Limb (tissue), 2 donors: ENCODE data around the gene CACNA1B.

Source experiments
- DNase-seq, 2 donors: peaks; one replicate each; pipeline ENCODE4 v3.0.0-alpha.2; 2016; ENCODE audit errors: extremely low spot score in 2 of 2

CACNA1B gene

GRCh38 chr9:137959641-137960411 is 82.2 kb downstream of the CACNA1B start:
- peak in 1 of 2 donors; percentile 22 for DNase-seq

DNA sequence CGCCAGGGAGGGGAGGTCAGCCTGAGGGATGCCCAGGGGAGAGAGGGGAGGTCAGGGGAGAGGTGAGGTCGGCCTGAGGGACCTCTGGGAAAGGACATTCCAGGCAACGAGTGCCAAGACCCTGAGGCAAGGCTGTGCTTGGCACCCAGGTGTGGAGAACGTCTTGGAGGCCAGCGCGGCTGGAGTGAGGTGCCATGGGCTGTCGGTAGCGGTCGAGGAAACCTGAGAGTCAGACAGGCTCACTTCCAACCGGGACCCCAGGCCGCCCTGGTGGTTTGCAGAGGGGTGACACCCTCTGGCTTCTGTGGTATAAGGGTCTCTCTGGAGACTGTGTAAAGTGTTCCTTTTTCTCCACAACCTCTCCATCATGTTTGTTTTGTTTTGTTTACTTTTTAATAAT is 82.9 kb downstream of the CACNA1B start:
- DNase-seq, result no peak

GRCh38 chr9:137963525-137963924 is 85.9 kb downstream of the CACNA1B start:
- DNase-seq, result no peak

DNA sequence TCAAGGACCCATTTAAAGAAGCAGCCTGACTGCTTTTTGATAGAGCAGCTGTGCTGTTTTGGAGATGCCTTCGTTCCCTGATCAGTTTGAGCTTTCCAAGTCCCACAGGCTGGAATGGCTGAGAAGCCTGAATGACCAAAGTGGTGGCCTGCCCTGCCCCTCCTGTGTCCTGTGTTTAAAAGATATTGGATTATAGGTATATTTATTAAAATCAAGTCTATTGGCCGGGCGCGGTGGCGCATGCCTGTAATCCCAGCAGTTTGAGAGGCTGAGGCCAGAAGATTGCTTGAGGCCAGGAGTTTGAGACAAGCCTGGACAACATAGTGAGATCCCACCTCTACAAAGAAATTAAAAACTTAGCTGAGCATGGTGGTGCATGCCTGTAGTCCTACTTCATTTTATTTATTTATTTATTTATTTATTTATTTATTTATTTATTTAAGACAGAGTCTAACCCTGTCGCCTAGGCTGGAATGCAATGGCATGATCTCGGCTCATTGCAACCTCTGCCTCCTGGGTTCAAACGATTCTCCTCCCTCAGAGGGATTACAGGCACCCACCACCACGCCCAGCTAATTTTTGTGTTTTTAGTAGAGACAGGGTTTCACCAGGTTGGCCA is 87.7 kb downstream of the CACNA1B start:
- DNase-seq, result no peak

DNA sequence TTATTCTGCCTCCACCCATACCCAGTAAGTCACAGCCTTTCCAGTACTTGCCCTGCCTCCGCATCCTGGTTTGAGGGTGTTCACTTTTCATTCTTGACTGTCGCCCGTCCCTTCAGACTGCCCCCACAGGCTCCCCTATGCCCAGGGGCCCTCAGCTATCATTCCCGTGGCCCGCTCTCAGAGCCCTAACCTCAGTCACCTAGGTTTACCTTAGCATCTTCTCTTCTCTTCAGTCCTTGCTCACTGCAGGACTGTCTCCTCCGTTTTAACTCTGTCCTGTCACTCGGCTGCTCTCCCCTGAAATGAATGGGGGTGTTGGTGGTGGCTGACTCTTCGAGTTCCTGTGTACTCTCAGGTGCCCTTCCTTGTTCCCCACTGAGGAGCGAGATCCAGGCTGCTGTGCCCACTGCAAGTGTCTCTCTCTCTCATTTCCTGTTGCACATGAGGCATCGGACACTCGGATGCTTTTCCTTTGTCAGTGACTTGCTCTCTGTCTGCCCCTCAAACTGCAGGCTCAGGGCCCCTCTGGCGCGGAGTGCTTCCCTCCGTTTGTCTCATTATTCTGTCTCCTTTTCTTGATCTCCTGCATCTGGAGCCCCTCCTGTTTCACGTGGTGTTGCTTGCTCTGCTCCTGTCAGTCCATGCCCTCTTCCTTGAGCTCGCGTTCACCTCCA is 89.8 kb downstream of the CACNA1B start:
- DNase-seq, result no peak

GRCh38 chr9:137968235-137968634 is 90.7 kb downstream of the CACNA1B start:
- DNase-seq, result no peak

- no peak for DNase-seq
Observed at GRCh38 chr9:137969008-137969407, 91.4 kb downstream of the CACNA1B start.

GRCh38 chr9:137969685-137970084 is 92.1 kb downstream of the CACNA1B start:
- no peak for DNase-seq

DNA sequence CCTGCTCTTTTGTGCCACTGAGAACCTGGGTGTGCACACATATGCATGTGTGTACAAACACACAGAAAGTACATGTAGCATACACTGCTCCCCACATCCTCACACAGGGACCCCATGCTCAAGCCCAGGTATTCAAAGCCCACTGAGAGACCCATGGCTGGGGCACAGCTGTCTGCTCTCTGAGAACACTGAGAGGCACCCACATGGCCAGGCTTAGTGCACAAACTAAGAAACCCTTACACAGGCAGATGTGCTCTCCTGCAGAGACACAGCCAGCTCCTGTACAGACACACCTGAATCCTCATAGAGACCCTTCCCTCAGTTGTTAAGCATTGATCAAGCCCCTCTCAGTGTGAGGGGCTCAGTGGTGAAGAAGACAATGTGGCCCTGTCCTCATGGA is 92.5 kb downstream of the CACNA1B start:
- no peak for DNase-seq

GRCh38 chr9:137970686-137971476 is 93.3 kb downstream of the CACNA1B start:
- no peak for DNase-seq

GRCh38 chr9:137971477-137972138 is 94.0 kb downstream of the CACNA1B start:
- DNase-seq, result no peak

GRCh38 chr9:137972355-137972987 is 94.9 kb downstream of the CACNA1B start:
- no peak for DNase-seq

DNA sequence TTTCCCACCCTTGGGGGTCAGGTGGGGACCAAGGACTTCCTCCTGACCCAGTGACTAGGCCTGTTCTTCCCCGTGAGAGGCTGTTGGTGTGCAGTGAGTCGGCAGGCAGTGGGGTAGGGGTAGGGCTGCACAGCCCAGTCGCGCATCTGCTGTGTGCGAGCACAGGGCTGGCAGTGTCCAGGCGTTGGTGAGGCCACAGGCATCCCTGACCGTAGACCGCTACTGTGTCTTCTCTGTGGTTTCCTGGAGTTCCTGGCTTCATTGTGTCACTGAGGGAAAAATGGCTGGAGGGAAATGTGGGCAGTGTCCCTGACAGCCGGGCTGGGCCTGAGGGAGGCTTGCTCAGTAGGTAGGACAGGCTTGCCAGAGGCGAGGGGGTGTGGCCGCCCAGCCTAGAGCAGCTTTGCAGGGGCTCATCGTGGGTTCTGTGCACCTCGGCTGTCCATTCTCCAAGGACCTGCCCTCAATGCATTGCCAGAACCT is 95.4 kb downstream of the CACNA1B start:
- DNase-seq, result no peak

DNA sequence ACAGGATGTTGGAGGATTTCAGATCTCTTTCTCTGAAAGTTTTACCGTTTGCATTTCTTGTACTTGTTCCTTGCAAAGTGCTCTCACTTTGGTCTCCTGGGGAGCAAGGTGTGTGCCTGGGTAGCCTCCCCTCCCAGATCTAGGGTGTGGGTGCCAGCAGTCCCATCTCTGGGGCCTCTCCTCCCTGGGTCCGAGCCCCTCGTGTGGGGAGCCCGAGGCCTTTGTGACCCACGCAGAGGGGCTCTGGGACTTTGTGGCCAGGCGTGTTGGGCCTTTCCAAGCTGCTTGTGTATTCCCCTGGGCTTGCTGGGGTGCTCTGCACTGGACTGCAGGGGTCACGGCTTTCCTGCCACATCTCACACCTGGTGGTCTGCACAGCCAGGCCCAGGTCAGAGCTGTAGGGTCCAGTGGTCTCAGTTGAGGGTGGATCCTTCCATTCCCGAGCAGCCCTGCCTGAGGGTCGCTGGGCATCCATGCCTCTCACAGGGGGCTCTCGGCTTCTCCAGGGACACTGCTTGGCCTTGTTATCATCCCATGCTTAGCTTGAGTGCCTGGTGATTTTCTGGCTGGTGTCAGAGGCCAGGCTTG is 96.3 kb downstream of the CACNA1B start:
- DNase-seq, result peak in 1 of 2 donors; percentile 18

DNA sequence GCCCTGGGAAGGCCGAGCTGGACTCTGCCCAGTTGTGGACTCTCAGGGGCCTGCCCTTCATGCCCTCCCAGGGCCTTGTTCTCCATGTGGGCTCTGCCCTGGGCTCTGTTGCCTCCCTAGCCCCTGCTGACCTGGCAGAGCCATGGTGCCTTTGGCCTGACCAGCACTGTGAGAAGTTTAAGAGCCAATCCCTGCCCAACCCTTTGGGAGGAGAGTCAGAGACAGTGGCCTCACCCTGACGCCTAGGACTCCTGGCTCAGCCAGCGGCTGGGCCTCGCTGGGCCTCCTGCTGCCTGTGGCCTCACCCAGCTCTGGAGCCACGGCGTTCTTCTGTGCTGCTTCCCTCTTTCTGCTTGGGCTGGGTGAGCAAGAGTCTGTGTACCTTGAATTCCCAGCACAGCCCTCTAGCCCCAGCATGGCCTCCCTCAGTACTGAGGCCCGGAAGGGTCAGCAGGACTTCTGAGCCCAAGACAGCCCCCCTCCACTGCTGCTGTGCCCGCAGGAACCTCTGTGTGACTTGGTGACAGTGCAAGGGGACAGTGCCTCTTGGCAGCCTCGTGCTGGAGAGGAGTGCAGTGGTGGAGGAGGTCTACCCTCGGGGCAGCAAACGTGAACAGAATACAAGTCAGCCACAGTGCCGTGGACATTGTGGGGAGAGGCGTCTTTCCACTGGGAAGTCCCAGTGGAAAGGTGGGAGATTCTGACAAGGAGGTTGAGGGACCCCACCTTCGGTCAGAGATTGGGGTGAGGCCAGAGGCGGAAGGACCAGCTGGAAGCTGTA is 97.4 kb downstream of the CACNA1B start:
- no peak for DNase-seq

DNA sequence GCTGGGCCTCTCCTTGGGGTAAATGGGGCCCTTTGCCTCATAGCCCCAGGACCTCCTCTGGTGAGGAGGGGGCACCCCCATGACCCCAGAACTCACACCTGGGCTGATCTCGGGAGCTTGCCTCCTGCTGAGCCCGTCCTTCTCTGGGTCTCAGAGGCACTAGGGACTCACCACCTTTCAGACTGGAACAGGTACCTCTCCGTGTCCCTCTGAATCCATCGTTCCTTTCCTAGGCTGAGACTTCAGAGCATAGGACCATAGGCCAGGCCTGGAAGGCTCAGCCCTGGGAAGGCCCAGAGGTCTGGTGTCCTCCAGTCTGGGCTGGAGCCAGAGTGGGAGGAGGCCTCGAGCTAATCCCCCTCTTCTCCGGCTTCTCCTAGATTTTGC is 97.9 kb downstream of the CACNA1B start:
- DNase-seq, result no peak

- DNase-seq, result no peak
Observed at GRCh38 chr9:137975936-137976565, 98.5 kb downstream of the CACNA1B start.

DNA sequence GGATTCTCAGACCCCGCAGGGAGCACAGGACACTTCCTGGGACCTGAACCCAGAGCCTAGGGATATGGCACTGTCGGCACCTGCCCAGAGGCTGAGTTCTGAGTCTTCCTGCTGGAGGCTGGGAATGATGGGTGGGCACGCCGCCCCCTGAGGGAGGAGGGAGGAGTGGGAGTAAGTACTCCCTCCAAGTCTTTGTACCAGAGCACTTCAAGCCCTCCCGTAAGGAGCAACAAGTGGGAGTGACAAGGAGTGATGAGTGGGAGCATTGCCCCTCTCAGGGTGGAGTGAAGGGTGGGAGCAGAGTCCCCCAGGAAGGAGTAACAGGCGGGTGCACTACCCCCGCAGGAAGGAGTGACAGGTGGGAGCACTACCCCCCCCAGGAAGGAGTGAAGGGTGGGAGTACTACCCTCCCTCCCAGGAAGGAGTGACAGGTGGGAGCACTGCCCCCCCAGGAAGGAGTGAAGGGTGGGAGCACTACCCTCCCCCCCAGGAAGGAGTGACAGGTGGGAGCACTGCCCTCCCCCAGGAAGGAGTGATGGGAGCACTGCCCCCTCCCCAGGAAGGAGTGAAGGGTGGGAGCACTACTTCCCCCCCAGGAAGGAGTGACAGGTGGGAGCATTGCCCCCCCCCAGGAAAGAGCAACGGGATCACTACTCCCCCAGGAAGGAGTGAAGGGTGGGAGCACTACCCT is 100.1 kb downstream of the CACNA1B start:
- no peak for DNase-seq
